Measurements from ENCODE around the gene UBE2G2. TPM values are rescaled to one million over a fixed set of nuclear protein-coding genes. Genes with fewer than 3 reads are reported as not detected.

The UBE2G2 gene, protein sequence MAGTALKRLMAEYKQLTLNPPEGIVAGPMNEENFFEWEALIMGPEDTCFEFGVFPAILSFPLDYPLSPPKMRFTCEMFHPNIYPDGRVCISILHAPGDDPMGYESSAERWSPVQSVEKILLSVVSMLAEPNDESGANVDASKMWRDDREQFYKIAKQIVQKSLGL
- total RNA-seq (100 to 1,000 TPM in 1 of 5 donors, 10 to 100 TPM in 4; 56.5 to 116 (median 78.2) TPM), polyA plus RNA-seq (10 to 100 TPM; 30.6 to 33.7 (median 32.7) TPM)
- long read RNA-seq, donor 1, full-length matches to known transcripts, result 8 of 8 reads
- long read RNA-seq, donor 1, partial matches to known transcripts, result 0 of 8 reads
- long read RNA-seq, donor 1, other reads (novel, unspliced or antisense), result 0 of 8 reads
- long read RNA-seq, donor 2, full-length matches to known transcripts, result 15 of 15 reads
- long read RNA-seq, donor 2, partial matches to known transcripts, result 0 of 15 reads
- long read RNA-seq, donor 2, other reads (novel, unspliced or antisense), result 0 of 15 reads
- long read RNA-seq, donor 3, full-length matches to known transcripts, result 5 of 5 reads
- long read RNA-seq, donor 3, partial matches to known transcripts, result 0 of 5 reads
- long read RNA-seq, donor 3, other reads (novel, unspliced or antisense), result 0 of 5 reads
- long read RNA-seq, donor 4, result 0 reads
- long read RNA-seq, donor 5, full-length matches to known transcripts, result 13 of 13 reads
- long read RNA-seq, donor 5, partial matches to known transcripts, result 0 of 13 reads
- long read RNA-seq, donor 5, other reads (novel, unspliced or antisense), result 0 of 13 reads
- long read RNA-seq, donor 6, full-length matches to known transcripts, result 22 of 22 reads
- long read RNA-seq, donor 6, partial matches to known transcripts, result 0 of 22 reads
- long read RNA-seq, donor 6, other reads (novel, unspliced or antisense), result 0 of 22 reads
- long read RNA-seq, donor 7, full-length matches to known transcripts, result 10 of 10 reads
- long read RNA-seq, donor 7, partial matches to known transcripts, result 0 of 10 reads
- long read RNA-seq, donor 7, other reads (novel, unspliced or antisense), result 0 of 10 reads
- long read RNA-seq, donor 8, full-length matches to known transcripts, result 15 of 15 reads
- long read RNA-seq, donor 8, partial matches to known transcripts, result 0 of 15 reads
- long read RNA-seq, donor 8, other reads (novel, unspliced or antisense), result 0 of 15 reads
- long read RNA-seq, donor 9, full-length matches to known transcripts, result 9 of 9 reads
- long read RNA-seq, donor 9, partial matches to known transcripts, result 0 of 9 reads
- long read RNA-seq, donor 9, other reads (novel, unspliced or antisense), result 0 of 9 reads
- long read RNA-seq, donor 10, full-length matches to known transcripts, result 3 of 8 reads
- long read RNA-seq, donor 10, partial matches to known transcripts, result 5 of 8 reads
- long read RNA-seq, donor 10, other reads (novel, unspliced or antisense), result 0 of 8 reads

DNA sequence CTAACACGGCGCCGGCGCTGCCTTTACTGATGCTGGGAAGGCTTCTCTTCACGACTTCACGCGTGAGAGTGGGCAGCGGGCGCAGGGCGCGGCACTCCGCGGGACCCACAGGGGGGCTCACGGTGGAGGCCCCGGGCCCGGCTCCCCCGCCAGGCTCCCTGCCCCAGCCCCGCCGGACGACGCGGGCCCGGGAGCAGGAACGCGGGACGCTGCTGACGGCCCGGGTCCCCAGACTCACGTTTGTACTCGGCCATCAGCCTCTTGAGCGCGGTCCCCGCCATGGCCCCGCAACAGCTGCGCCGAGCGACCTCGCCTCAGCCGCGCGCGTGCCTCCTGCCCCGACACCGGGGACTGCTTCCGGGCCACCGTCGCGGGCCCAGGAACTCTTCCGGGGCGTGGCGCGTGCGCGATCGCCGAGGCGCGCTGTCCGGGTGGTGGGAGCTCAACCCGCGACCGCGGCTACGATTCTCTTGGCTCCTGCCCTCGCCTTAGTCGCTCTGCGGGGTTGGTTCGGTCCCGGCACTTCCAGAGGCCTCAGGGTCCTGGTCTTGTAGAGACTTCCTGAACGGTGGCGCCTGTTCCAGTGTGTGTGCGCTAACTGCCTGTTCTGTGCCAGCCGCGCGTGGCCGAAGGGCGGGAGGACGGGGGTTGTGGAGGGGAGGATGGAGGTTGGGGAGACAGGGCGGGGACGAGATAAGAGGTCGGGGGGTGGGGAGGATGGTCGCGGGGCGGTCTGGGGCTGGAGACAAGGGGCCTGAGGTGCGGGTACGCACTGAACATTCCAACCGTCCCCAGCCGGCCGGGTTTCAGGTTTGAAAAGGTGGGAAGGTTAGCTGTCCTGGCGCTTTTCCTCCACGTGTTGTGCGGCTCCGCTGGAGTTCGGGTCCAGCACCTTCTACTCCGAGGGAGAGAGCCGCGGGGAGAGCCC, at the start of gene UBE2G2:
Gene UBE2G2 (minus strand): TSS at position 353 of the 928 bp plus-strand sequence. CDS start 72 bp downstream, at position 281.
- Histone ChIP-seq H3K4me3 (peak within 1 kb of the TSS; percentile 86 to 96 (median 92)), H3K27ac (peak within 1 kb of the TSS; percentile 77 to 86 (median 80)), H3K27me3 (no peaks in the 10 kb centered on the region), H3K9me3 (no peaks in the 10 kb centered on the region), H3K36me3 (peaks cover 16 to 49% (median 44%) of the 10 kb centered on the region in 4 donors), H3K4me1 (peaks cover 21 to 42% (median 31%) of the 10 kb centered on the region in 4 donors)
- peak in 1 of 7 experiments; percentile 15 for TF ChIP-seq CTCF (IDR thresholded peaks at IDR 0.05)
- TF ChIP-seq POLR2AphosphoS5 (IDR thresholded peaks at IDR 0.05), result peak; percentile 60 to 96 (median 80)
- TF ChIP-seq POLR2A (IDR thresholded peaks at IDR 0.05), result no peak
- no peak for TF ChIP-seq EP300 (IDR thresholded peaks at IDR 0.05)
- intact Hi-C loops (cut with DNase I; ENCODE audit: low total_unique reads), result no loop called here
- DNase-seq, result peak; percentile 85 to 95
- 0 to 1% (median 1%) methylated on average over 36 to 97 of the region's 97 CpGs for WGBS, 5 donors

DNA sequence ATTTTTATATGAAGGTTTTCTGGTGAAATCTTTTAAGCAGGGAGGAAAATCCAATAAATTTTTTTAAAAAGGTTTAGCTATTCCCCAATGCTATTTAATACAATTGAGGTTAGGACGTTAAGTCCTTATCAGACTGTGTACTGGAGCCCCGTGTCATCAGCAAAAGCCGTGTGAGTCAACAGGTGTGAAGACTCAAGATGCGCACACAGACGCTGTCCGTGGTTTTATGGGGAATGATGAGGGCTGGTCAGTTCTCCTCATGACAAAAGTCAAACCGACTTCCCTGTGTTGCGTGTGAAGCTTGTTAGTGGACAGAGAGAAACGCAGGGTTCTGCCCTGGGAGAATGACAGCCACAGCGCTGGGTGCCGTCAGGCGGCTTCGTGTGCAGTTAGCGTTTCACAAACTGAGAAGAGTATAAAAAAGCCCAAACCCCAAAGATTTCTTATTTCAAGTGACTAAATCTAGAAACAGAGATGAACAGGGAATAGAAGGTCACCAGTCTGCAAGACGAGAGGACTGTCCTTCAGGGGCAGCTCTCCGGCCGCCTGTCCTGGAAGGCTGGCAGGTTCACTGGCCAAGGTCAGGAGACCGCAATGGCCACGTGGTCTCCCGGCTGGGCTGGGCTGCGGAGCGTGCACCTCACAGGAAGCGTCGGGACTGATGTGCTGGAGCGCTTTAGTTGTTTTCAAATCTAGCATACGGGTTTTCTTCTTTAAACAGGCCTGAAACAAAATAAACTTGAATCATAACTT, 49.5 kb upstream of the UBE2G2 start:
- WGBS, 5 donors, result 81 to 89% (median 86%) methylated on average over 26 of the region's 26 CpGs
- Histone ChIP-seq H3K4me3 (no peak overlapping the region), H3K4me1 (peaks cover 29 to 46% (median 39%) of the 10 kb centered on the region in 4 donors), H3K27me3 (no peaks in the 10 kb centered on the region), H3K27ac (peak overlapping the region in 1 of 5 donors; percentile 49), H3K9me3 (no peaks in the 10 kb centered on the region), H3K36me3 (peaks cover 52 to 85% (median 81%) of the 10 kb centered on the region in 4 donors)
- no peak for DNase-seq
- TF ChIP-seq POLR2A (IDR thresholded peaks at IDR 0.05) (no peak), EP300 (IDR thresholded peaks at IDR 0.05) (no peak), CTCF (IDR thresholded peaks at IDR 0.05) (no peak), POLR2AphosphoS5 (IDR thresholded peaks at IDR 0.05) (no peak)
- intact Hi-C loops (cut with DNase I; ENCODE audit: low total_unique reads), result no loop called here

- H3K36me3 ChIP-seq, result peaks cover 44 to 77% (median 73%) of the 10 kb centered on the region in 4 donors
- H3K27me3 ChIP-seq, result peaks cover 0 to 5% (median 0%) of the 10 kb centered on the region in 3 donors
- H3K4me3 ChIP-seq, result no peak overlapping the region
- no peak for TF ChIP-seq POLR2AphosphoS5 (IDR thresholded peaks at IDR 0.05)
- no peak for TF ChIP-seq CTCF (IDR thresholded peaks at IDR 0.05)
- no peak for TF ChIP-seq EP300 (IDR thresholded peaks at IDR 0.05)
- TF ChIP-seq POLR2A (IDR thresholded peaks at IDR 0.05), result no peak
- H3K4me1 ChIP-seq, result peaks cover 37 to 53% (median 46%) of the 10 kb centered on the region in 4 donors
- H3K9me3 ChIP-seq, result no peaks in the 10 kb centered on the region
- 90 to 95% (median 92%) methylated on average over 20 of the region's 20 CpGs for WGBS, 5 donors
- no peak overlapping the region for H3K27ac ChIP-seq
- no peak for DNase-seq
- intact Hi-C loops (cut with DNase I; ENCODE audit: low total_unique reads), result no loop called here
Observed at GRCh38 chr21:44850208-44850800, 48.7 kb upstream of the UBE2G2 start.

Measured in stomach (tissue), 19 donors.